ENCODE results near the gene LRP1B.

- no peak for TF ChIP-seq POLR2AphosphoS5 (IDR thresholded peaks at IDR 0.05; ENCODE audit: low read depth, low read length)
- TF ChIP-seq TAF1 (IDR thresholded peaks at IDR 0.05; ENCODE audit: borderline replicate concordance, low read depth, low read length) = no peak
Observed at GRCh38 chr2:141534666-141535362, 596.0 kb downstream of the LRP1B start.
